CD4-positive, alpha-beta T cell (primary cell): Measurements from ENCODE around the gene ITFG2. TPM values are rescaled to one million over a fixed set of nuclear protein-coding genes. Genes with fewer than 3 reads are reported as not detected.

Experiments
- ATAC-seq: fragments of 200-7000 bp; cut with Tn5 transposase; one replicate; pipeline ENCODE4 v1.10.0; 2022; ENCODE audit warnings: mild to moderate bottlenecking; ENCODE audit not compliant: poor library complexity
- CTCF ChIA-PET: fragments of 350-600 bp; sonication (Branson Sonifier 250); formaldehyde crosslinking; loops from one replicate; lab custom pipeline; 2021; ENCODE audit warnings: antibody characterized with exemption, inconsistent platforms; lab: Charles Lee
- POLR2A ChIA-PET: fragments of 350-600 bp; sonication (Branson Sonifier 250); formaldehyde crosslinking; loops from one replicate; lab custom pipeline; 2021; ENCODE audit warnings: antibody characterized with exemption, inconsistent platforms; lab: Charles Lee
- DNase-seq, 14 experiments: peaks; one replicate each; pipeline ENCODE4 v3.0.0-alpha.2; 2013 to 2020; ENCODE audit warnings: mixed read lengths in 2 of 14
- H3K27ac ChIP-seq, 2 donors: one replicate each; pipeline versions ENCODE4 v1.5.1 to v1.7.0; 2013; ENCODE audit warnings: low read length in 2 of 2, low read depth in 1 of 2, mild to moderate bottlenecking in 1 of 2
- H3K27me3 ChIP-seq, 2 experiments: 1 replicate in 1 of 2; 2 replicates in 1 of 2; pipeline versions ENCODE4 v1.6.1 to v1.7.0; 2013; ENCODE audit warnings: low read length in 2 of 2, control low read depth in 1 of 2, mild to moderate bottlenecking in 1 of 2, moderate library complexity in 1 of 2; ENCODE audit not compliant: insufficient read depth in 2 of 2, control insufficient read depth in 1 of 2
- H3K36me3 ChIP-seq: one replicate; pipeline ENCODE4 v1.6.1; 2013; ENCODE audit warnings: low read length, control low read depth; ENCODE audit not compliant: insufficient read depth
- H3K4me1 ChIP-seq: one replicate; pipeline ENCODE4 v1.6.1; 2013; ENCODE audit warnings: low read length, control low read depth; ENCODE audit not compliant: insufficient read depth
- H3K4me3 ChIP-seq: one replicate; pipeline ENCODE4 v1.5.1; 2013; ENCODE audit warnings: mild to moderate bottlenecking, low read length, moderate library complexity
- H3K9me3 ChIP-seq, 2 experiments: 1 replicate in 1 of 2; 2 replicates in 1 of 2; pipeline versions ENCODE4 v1.6.1 to v1.7.0; 2013; ENCODE audit warnings: low read length in 2 of 2, mild to moderate bottlenecking in 2 of 2, control low read depth in 1 of 2, moderate library complexity in 1 of 2; ENCODE audit not compliant: control insufficient read depth in 1 of 2, insufficient read depth in 1 of 2
- H3K27ac Mint-ChIP-seq: one replicate; pipeline ENCODE4 v1.8.0; 2020; ENCODE audit warnings: mixed read lengths
- H3K27me3 Mint-ChIP-seq: one replicate; pipeline ENCODE4 v1.8.0; 2021; ENCODE audit warnings: mixed read lengths
- H3K36me3 Mint-ChIP-seq: one replicate; pipeline ENCODE4 v1.8.0; 2021; ENCODE audit warnings: low read depth, mixed read lengths
- H3K4me1 Mint-ChIP-seq: one replicate; pipeline ENCODE4 v1.8.0; 2021; ENCODE audit warnings: low read depth, mixed read lengths
- H3K4me3 Mint-ChIP-seq: one replicate; pipeline ENCODE4 v1.8.0; 2020; ENCODE audit warnings: mild to moderate bottlenecking, mixed read lengths
- H3K9me3 Mint-ChIP-seq: one replicate; pipeline ENCODE4 v1.8.0; 2020; ENCODE audit warnings: mixed read lengths
- intact Hi-C, 2 experiments: fragments of 100-400 bp; cut with DNase I in 1 of 2; cut with micrococcal nuclease in 1 of 2; formaldehyde crosslinking; loops; one replicate each; pipeline versions ENCODE4 v1.15.1 to v1.9.0; 2023 to 2025; cut with DNase I, micrococcal nuclease
- polyA plus RNA-seq, 2 donors: library from polyadenylated mRNA; unstranded; fragments of 120-200 nt; gene quantifications; one replicate each; pipeline ENCODE4 v1.2.1, GENCODE V29; 2013
- total RNA-seq, 174 experiments: library from RNA in 2 of 174; stranded (reverse) in 2 of 174; gene quantifications; one replicate each; pipeline ENCODE4 v1.2.3 and lab custom pipeline; 2021 to 2026
- TF ChIP-seq, protein P1 (sequence below): fragments of 200-600 bp; IDR thresholded peaks from one replicate; pipeline ENCODE4 v1.8.0; 2022; ENCODE audit warnings: antibody characterized with exemption, mild to moderate bottlenecking

ITFG2 gene
- total RNA-seq (10 to 100 TPM; 61.3 to 68.5 TPM), total RNA-seq (lab: John Stamatoyannopoulos, UW) (14.4 to 90.7 (median 45.2) reads per million in 172 experiments)
- polyA plus RNA-seq (2013, experiment 1 of 2), result 45.7 TPM
- polyA plus RNA-seq (2013, experiment 2 of 2), result 60.7 TPM

- H3K4me3 ChIP-seq, result peak within 1 kb of the TSS; percentile 82
- TF ChIP-seq, protein P1, sequence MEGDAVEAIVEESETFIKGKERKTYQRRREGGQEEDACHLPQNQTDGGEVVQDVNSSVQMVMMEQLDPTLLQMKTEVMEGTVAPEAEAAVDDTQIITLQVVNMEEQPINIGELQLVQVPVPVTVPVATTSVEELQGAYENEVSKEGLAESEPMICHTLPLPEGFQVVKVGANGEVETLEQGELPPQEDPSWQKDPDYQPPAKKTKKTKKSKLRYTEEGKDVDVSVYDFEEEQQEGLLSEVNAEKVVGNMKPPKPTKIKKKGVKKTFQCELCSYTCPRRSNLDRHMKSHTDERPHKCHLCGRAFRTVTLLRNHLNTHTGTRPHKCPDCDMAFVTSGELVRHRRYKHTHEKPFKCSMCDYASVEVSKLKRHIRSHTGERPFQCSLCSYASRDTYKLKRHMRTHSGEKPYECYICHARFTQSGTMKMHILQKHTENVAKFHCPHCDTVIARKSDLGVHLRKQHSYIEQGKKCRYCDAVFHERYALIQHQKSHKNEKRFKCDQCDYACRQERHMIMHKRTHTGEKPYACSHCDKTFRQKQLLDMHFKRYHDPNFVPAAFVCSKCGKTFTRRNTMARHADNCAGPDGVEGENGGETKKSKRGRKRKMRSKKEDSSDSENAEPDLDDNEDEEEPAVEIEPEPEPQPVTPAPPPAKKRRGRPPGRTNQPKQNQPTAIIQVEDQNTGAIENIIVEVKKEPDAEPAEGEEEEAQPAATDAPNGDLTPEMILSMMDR, result no peak
- Mint-ChIP-seq H3K9me3 (no peaks in the 10 kb centered on the region), H3K27ac (peak within 1 kb of the TSS; percentile 99), H3K4me3 (peak within 1 kb of the TSS; percentile 96), H3K36me3 (peaks cover 36% of the 10 kb centered on the region), H3K27me3 (no peaks in the 10 kb centered on the region), H3K4me1 (peaks cover 37% of the 10 kb centered on the region)
- H3K9me3 ChIP-seq, result no peaks in the 10 kb centered on the region
- no peaks in the 10 kb centered on the region for H3K27me3 ChIP-seq
- ATAC-seq (peak; percentile 91), DNase-seq (peak; percentile 90 to 98 (median 94))
- peaks cover 21% of the 10 kb centered on the region for H3K36me3 ChIP-seq
- H3K27ac ChIP-seq, result peak within 1 kb of the TSS; percentile 91 to 93
- CTCF ChIA-PET, result interaction anchor here (1.8 to 2.6 kb wide), 2 partner anchors 17 to 130 kb away, joined by 4 to 12 read pairs; no protein-coding TSS in a partner anchor
- intact Hi-C loops, result loop anchor here (1.0 to 5.0 kb wide), 6 partner anchors 18 to 129 kb away; partner anchors contain the start of genes FKBP4 (in 2 of the 2), FOXM1 (in 1 of the 2), RHNO1 (in 1 of the 2) and TULP3 (in 1 of the 2)
- POLR2A ChIA-PET, result interaction anchor here (0.5 to 2.1 kb wide), 6 partner anchors 12 to 121 kb away, joined by 3 to 37 read pairs (median 4); partner anchors contain the start of genes FKBP4, FOXM1, NRIP2 and RHNO1
- peaks cover 18% of the 10 kb centered on the region for H3K4me1 ChIP-seq
These were observed at the start of gene ITFG2 for GRCh38 chr12:2812290-2813213. Gene ITFG2 (plus strand): TSS chr12:2812668. CDS start chr12:2812761, 93 bp downstream.

DNA sequence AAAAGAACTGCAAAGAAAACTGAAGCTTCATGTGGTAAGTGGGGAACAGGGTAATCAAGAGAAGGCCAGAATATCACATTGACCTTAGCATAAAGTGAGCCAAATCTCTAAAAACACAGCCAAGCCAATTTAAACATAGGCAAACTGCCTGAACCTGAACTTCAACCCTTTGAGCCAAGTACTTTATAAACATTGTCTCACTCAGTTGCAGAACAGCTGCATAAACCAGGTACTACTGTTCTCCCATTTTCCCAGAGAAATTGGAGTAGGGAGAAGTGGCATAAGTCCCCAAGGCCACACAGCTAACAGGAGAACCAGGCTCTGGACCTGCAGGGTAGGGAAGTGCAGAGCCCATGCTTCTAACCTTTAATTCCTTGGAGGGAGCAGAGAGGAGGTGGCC is 48.1 kb upstream of the ITFG2 start:
- ChIA-PET POLR2A (no interaction called here), CTCF (interaction anchor here (0.8 kb wide), 1 partner anchor 20 kb away, joined by 3 read pairs; no protein-coding TSS in a partner anchor)
- Mint-ChIP-seq H3K9me3 (no peaks in the 10 kb centered on the region), H3K4me1 (no peaks in the 10 kb centered on the region), H3K27ac (no peak overlapping the region), H3K4me3 (no peak overlapping the region), H3K36me3 (no peaks in the 10 kb centered on the region), H3K27me3 (no peaks in the 10 kb centered on the region)
- Histone ChIP-seq H3K27ac (no peak overlapping the region), H3K9me3 (no peaks in the 10 kb centered on the region), H3K36me3 (no peaks in the 10 kb centered on the region), H3K4me3 (no peak overlapping the region), H3K27me3 (no peaks in the 10 kb centered on the region), H3K4me1 (no peaks in the 10 kb centered on the region)
- ATAC-seq (no peak), DNase-seq (no peak)
- intact Hi-C loops, result no loop called here
- TF ChIP-seq, protein P1, result no peak

- Mint-ChIP-seq H3K4me1 (no peaks in the 10 kb centered on the region), H3K36me3 (no peaks in the 10 kb centered on the region), H3K27ac (no peak overlapping the region), H3K4me3 (no peak overlapping the region), H3K9me3 (no peaks in the 10 kb centered on the region), H3K27me3 (no peaks in the 10 kb centered on the region)
- ATAC-seq (no peak), DNase-seq (no peak)
- Histone ChIP-seq H3K4me1 (no peaks in the 10 kb centered on the region), H3K27ac (no peak overlapping the region), H3K27me3 (no peaks in the 10 kb centered on the region), H3K4me3 (no peak overlapping the region), H3K36me3 (no peaks in the 10 kb centered on the region), H3K9me3 (peaks cover 0 to under 1% of the 10 kb centered on the region in 2 experiments)
- TF ChIP-seq, protein P1, result no peak
- ChIA-PET POLR2A (no interaction called here), CTCF (interaction anchor here (0.5 kb wide), 1 partner anchor 13 kb away, joined by 3 read pairs; no protein-coding TSS in a partner anchor)
- intact Hi-C loops, result no loop called here
These were observed 47.4 kb upstream of the ITFG2 start for GRCh38 chr12:2765052-2765451.
